ENCODE data around the gene RASSF8. TPM values are rescaled to one million over a fixed set of nuclear protein-coding genes. Genes with fewer than 3 reads are reported as not detected.

Gene RASSF8
- total RNA-seq, 1 donor from 2014 or later, result 85.7 TPM

- no peaks in the 10 kb centered on the region for H3K27me3 ChIP-seq
- DNase-seq (no peak), ATAC-seq (no peak)
- H3K9me3 ChIP-seq, result no peaks in the 10 kb centered on the region
- H3K36me3 ChIP-seq, result no peaks in the 10 kb centered on the region
- intact Hi-C loops (cut with DNase I), result loop anchor here (10.0 kb wide), 1 partner anchor 546 kb away; no protein-coding TSS in a partner anchor
- H3K27ac ChIP-seq, result peak overlapping the region; percentile 33
- no peak for TF ChIP-seq CTCF (IDR thresholded peaks at IDR 0.05)
- peaks cover 6% of the 10 kb centered on the region for H3K4me1 ChIP-seq
- no peak overlapping the region for H3K4me3 ChIP-seq
Observed at GRCh38 chr12:26108915-26109314, 150.4 kb downstream of the RASSF8 start.

- no peaks in the 10 kb centered on the region for H3K9me3 ChIP-seq
- no peaks in the 10 kb centered on the region for H3K27me3 ChIP-seq
- intact Hi-C loops (cut with DNase I), result loop anchor here (10.0 kb wide), 1 partner anchor 545 kb away; no protein-coding TSS in a partner anchor
- peak overlapping the region; percentile 33 for H3K27ac ChIP-seq
- ATAC-seq, result no peak
- H3K4me1 ChIP-seq, result peaks cover 6% of the 10 kb centered on the region
- H3K4me3 ChIP-seq, result no peak overlapping the region
- DNase-seq, result no peak
- no peaks in the 10 kb centered on the region for H3K36me3 ChIP-seq
- TF ChIP-seq CTCF (IDR thresholded peaks at IDR 0.05), result no peak
Observed at GRCh38 chr12:26109343-26109881, 150.9 kb downstream of the RASSF8 start.

GRCh38 chr12:26112232-26112631 lies 153.8 kb downstream of the RASSF8 start:
- Histone ChIP-seq H3K36me3 (no peaks in the 10 kb centered on the region), H3K9me3 (no peaks in the 10 kb centered on the region), H3K4me3 (no peak overlapping the region), H3K4me1 (peaks cover 6% of the 10 kb centered on the region), H3K27me3 (no peaks in the 10 kb centered on the region), H3K27ac (no peak overlapping the region)
- no peak for ATAC-seq
- no peak for TF ChIP-seq CTCF (IDR thresholded peaks at IDR 0.05)
- DNase-seq, result no peak
- intact Hi-C loops (cut with DNase I), result no loop called here

- Histone ChIP-seq H3K4me1 (peaks cover 6% of the 10 kb centered on the region), H3K27ac (no peak overlapping the region), H3K9me3 (no peaks in the 10 kb centered on the region), H3K4me3 (no peak overlapping the region), H3K36me3 (no peaks in the 10 kb centered on the region), H3K27me3 (no peaks in the 10 kb centered on the region)
- ATAC-seq, result no peak
- intact Hi-C loops (cut with DNase I), result no loop called here
- no peak for DNase-seq
- no peak for TF ChIP-seq CTCF (IDR thresholded peaks at IDR 0.05)
Observed at GRCh38 chr12:26112703-26113147, 154.2 kb downstream of the RASSF8 start.

- DNase-seq (no peak), ATAC-seq (peak; percentile 6)
- no peaks in the 10 kb centered on the region for H3K36me3 ChIP-seq
- peaks cover 6% of the 10 kb centered on the region for H3K4me1 ChIP-seq
- peak overlapping the region; percentile 59 for H3K4me3 ChIP-seq
- intact Hi-C loops (cut with DNase I), result no loop called here
- no peaks in the 10 kb centered on the region for H3K9me3 ChIP-seq
- TF ChIP-seq CTCF (IDR thresholded peaks at IDR 0.05), result no peak
- H3K27me3 ChIP-seq, result peaks cover 4% of the 10 kb centered on the region
- peak overlapping the region; percentile 88 for H3K27ac ChIP-seq
Observed at GRCh38 chr12:26113181-26113654, 154.7 kb downstream of the RASSF8 start.
